HEK293 (cell line): Measurements from ENCODE around the gene TTLL5.

Experiments used
- GLIS1 ChIP-seq: fragments of 450-650 bp; formaldehyde crosslinking; IDR thresholded peaks from 2 replicates; pipeline ENCODE4 v1.5.1; 2016; ENCODE audit warnings: missing biosample characterization, missing genetic modification characterization
- KLF1 ChIP-seq: fragments of 450-650 bp; formaldehyde crosslinking; IDR thresholded peaks from 2 replicates; pipeline ENCODE4 v1.5.1; 2016; ENCODE audit warnings: missing biosample characterization, missing genetic modification characterization
- MYNN ChIP-seq: fragments of 450-650 bp; formaldehyde crosslinking; IDR thresholded peaks from 2 replicates; pipeline ENCODE4 v1.5.1; 2016; ENCODE audit warnings: missing biosample characterization, missing genetic modification characterization, borderline replicate concordance
- ZNF214 ChIP-seq: fragments of 450-650 bp; formaldehyde crosslinking; IDR thresholded peaks from 2 replicates; pipeline ENCODE4 v1.5.1; 2017; ENCODE audit warnings: missing biosample characterization, mild to moderate bottlenecking, missing genetic modification characterization, borderline replicate concordance
- ZNF473 ChIP-seq: fragments of 450-650 bp; formaldehyde crosslinking; IDR thresholded peaks from 2 replicates; pipeline ENCODE4 v1.5.1; 2017; ENCODE audit warnings: missing biosample characterization, missing genetic modification characterization
- ZNF549 ChIP-seq: fragments of 450-650 bp; IDR thresholded peaks from 2 replicates; pipeline ENCODE4 v1.5.1; 2018; ENCODE audit warnings: missing biosample characterization, missing genetic modification characterization, mild to moderate bottlenecking, inconsistent platforms, moderate library complexity
- TF ChIP-seq, protein P1 (sequence below): fragments of 450-650 bp; formaldehyde crosslinking; IDR thresholded peaks from 2 replicates; pipeline ENCODE4 v1.5.1; 2016; ENCODE audit warnings: missing biosample characterization, missing genetic modification characterization
- TF ChIP-seq, protein P2 (sequence below): sonication (generic); formaldehyde crosslinking; IDR thresholded peaks from 2 replicates; pipeline ENCODE4 v1.8.1; 2022; ENCODE audit warnings: mild to moderate bottlenecking, moderate library complexity, missing genetic modification reagents
- TF ChIP-seq, protein P3 (sequence below): fragments of 450-650 bp; formaldehyde crosslinking; IDR thresholded peaks from 2 replicates; pipeline ENCODE4 v1.5.1; 2016; ENCODE audit warnings: missing biosample characterization, missing genetic modification characterization, borderline replicate concordance

DNA sequence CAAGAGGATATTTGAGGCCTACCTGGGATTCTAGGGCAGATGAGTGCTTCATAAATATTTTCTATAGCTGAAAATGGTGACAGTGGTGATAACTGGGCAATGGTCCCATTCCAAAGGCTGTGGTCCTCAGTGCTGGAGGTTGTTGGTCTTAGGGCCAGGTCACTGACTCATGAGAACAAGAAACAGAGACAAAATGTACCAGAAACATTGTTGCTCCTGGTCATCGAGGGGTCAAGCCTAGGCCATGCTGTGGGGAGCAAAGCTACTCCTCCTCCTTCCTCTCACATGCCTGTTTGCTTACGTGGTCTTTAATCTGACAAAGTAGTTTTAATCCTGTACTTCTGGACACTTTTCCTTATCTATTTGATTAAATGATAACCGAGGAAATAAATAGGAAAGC lies 34.2 kb upstream of the TTLL5 start:
- no peak for TF ChIP-seq ZNF549 (tag by site-specific recombination)
- TF ChIP-seq, protein P1, sequence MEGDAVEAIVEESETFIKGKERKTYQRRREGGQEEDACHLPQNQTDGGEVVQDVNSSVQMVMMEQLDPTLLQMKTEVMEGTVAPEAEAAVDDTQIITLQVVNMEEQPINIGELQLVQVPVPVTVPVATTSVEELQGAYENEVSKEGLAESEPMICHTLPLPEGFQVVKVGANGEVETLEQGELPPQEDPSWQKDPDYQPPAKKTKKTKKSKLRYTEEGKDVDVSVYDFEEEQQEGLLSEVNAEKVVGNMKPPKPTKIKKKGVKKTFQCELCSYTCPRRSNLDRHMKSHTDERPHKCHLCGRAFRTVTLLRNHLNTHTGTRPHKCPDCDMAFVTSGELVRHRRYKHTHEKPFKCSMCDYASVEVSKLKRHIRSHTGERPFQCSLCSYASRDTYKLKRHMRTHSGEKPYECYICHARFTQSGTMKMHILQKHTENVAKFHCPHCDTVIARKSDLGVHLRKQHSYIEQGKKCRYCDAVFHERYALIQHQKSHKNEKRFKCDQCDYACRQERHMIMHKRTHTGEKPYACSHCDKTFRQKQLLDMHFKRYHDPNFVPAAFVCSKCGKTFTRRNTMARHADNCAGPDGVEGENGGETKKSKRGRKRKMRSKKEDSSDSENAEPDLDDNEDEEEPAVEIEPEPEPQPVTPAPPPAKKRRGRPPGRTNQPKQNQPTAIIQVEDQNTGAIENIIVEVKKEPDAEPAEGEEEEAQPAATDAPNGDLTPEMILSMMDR (tag by site-specific recombination), result no peak
- TF ChIP-seq KLF1 (tag by site-specific recombination), result no peak
- no peak for TF ChIP-seq MYNN (tag by site-specific recombination)
- TF ChIP-seq, protein P2, sequence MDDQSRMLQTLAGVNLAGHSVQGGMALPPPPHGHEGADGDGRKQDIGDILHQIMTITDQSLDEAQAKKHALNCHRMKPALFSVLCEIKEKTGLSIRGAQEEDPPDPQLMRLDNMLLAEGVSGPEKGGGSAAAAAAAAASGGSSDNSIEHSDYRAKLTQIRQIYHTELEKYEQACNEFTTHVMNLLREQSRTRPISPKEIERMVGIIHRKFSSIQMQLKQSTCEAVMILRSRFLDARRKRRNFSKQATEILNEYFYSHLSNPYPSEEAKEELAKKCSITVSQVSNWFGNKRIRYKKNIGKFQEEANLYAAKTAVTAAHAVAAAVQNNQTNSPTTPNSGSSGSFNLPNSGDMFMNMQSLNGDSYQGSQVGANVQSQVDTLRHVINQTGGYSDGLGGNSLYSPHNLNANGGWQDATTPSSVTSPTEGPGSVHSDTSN (CRISPR knock-in tag), result no peak
- TF ChIP-seq ZNF473 (tag by site-specific recombination), result no peak
- TF ChIP-seq, protein P3, sequence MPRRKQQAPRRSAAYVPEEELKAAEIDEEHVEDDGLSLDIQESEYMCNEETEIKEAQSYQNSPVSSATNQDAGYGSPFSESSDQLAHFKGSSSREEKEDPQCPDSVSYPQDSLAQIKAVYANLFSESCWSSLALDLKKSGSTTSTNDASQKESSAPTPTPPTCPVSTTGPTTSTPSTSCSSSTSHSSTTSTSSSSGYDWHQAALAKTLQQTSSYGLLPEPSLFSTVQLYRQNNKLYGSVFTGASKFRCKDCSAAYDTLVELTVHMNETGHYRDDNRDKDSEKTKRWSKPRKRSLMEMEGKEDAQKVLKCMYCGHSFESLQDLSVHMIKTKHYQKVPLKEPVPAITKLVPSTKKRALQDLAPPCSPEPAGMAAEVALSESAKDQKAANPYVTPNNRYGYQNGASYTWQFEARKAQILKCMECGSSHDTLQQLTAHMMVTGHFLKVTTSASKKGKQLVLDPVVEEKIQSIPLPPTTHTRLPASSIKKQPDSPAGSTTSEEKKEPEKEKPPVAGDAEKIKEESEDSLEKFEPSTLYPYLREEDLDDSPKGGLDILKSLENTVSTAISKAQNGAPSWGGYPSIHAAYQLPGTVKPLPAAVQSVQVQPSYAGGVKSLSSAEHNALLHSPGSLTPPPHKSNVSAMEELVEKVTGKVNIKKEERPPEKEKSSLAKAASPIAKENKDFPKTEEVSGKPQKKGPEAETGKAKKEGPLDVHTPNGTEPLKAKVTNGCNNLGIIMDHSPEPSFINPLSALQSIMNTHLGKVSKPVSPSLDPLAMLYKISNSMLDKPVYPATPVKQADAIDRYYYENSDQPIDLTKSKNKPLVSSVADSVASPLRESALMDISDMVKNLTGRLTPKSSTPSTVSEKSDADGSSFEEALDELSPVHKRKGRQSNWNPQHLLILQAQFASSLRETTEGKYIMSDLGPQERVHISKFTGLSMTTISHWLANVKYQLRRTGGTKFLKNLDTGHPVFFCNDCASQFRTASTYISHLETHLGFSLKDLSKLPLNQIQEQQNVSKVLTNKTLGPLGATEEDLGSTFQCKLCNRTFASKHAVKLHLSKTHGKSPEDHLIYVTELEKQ (tag by site-specific recombination), result no peak
- TF ChIP-seq ZNF214 (tag by site-specific recombination), result no peak
- TF ChIP-seq GLIS1 (tag by site-specific recombination), result no peak
